ENCODE data around the gene CLEC1B. TPM values are rescaled to one million over a fixed set of nuclear protein-coding genes. Genes with fewer than 3 reads are reported as not detected.
"Not testable (repeated sequence)": the region's sequence is repeated elsewhere in the genome, so short reads cannot be mapped to it uniquely, and the experiment has no call there.

The CLEC1B gene
- total RNA-seq, 1 experiment from 2014 or later, result not detected

DNA sequence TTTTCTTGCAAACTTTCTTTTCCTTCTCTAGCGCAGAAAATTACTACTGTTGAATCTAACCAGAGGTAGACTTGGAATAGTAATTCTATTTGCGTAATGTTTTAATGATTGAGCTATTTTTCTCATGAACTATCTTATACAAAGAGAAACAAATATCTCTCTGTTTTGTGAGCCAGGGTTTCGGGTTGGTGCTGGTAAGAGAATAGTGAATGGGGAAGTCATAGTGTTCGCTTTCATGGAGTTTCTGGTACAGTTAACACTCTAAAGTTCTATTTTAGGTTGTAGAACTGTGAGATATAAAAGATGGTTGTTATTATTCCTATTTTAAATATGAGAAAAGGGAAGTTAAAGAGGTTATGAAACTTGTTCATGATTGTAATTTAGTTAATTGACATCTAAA, 6.6 kb downstream of the CLEC1B start:
- Mint-ChIP-seq H3K27ac (ENCODE audit: unreplicated experiment) (no peak overlapping the region), H3K36me3 (ENCODE audit: insufficient read depth, unreplicated experiment) (no peaks in the 10 kb centered on the region), H3K9me3 (ENCODE audit: low read depth, unreplicated experiment) (no peaks in the 10 kb centered on the region), H3K27me3 (ENCODE audit: unreplicated experiment) (peaks cover 50% of the 10 kb centered on the region), H3K4me1 (ENCODE audit: low read depth, unreplicated experiment) (no peaks in the 10 kb centered on the region), H3K4me3 (ENCODE audit: low read depth, unreplicated experiment) (no peak overlapping the region)
- DNase-seq, result no peak
- intact Hi-C loops (cut with micrococcal nuclease; ENCODE audit: unreplicated experiment), result no loop called here
- BruUV-seq (replicated peaks), result no TSS peak
- CTCF ChIA-PET, result no interaction called here
- TF ChIP-seq, protein P1, sequence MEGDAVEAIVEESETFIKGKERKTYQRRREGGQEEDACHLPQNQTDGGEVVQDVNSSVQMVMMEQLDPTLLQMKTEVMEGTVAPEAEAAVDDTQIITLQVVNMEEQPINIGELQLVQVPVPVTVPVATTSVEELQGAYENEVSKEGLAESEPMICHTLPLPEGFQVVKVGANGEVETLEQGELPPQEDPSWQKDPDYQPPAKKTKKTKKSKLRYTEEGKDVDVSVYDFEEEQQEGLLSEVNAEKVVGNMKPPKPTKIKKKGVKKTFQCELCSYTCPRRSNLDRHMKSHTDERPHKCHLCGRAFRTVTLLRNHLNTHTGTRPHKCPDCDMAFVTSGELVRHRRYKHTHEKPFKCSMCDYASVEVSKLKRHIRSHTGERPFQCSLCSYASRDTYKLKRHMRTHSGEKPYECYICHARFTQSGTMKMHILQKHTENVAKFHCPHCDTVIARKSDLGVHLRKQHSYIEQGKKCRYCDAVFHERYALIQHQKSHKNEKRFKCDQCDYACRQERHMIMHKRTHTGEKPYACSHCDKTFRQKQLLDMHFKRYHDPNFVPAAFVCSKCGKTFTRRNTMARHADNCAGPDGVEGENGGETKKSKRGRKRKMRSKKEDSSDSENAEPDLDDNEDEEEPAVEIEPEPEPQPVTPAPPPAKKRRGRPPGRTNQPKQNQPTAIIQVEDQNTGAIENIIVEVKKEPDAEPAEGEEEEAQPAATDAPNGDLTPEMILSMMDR (IDR thresholded peaks at IDR 0.05; ENCODE audit: unreplicated experiment), result no peak

DNA sequence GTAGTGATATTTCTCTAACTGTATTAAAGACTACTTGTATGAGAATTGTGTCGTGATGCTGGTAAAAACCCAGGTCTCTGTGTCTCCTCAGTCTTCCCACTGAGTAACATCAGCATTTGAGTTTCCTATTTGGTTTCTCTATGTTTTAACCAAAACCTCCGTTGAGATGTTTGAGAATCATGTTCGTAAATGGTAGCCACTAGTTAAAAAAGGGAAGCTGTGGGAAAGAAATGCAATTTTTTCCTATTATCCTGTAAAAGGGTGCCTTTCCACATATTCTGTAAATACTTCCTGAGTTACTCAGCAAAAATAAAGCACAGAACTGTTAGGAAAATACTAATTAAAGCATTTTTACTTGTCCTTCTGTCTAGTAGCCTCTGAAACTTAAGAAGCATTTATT, 7.0 kb downstream of the CLEC1B start:
- Mint-ChIP-seq H3K27me3 (ENCODE audit: unreplicated experiment) (peaks cover 50% of the 10 kb centered on the region), H3K36me3 (ENCODE audit: insufficient read depth, unreplicated experiment) (no peaks in the 10 kb centered on the region), H3K27ac (ENCODE audit: unreplicated experiment) (no peak overlapping the region), H3K4me1 (ENCODE audit: low read depth, unreplicated experiment) (no peaks in the 10 kb centered on the region), H3K4me3 (ENCODE audit: low read depth, unreplicated experiment) (no peak overlapping the region), H3K9me3 (ENCODE audit: low read depth, unreplicated experiment) (no peaks in the 10 kb centered on the region)
- CTCF ChIA-PET, result no interaction called here
- no peak for DNase-seq
- intact Hi-C loops (cut with micrococcal nuclease; ENCODE audit: unreplicated experiment), result no loop called here
- BruUV-seq (replicated peaks), result no TSS peak
- TF ChIP-seq, protein P1 (IDR thresholded peaks at IDR 0.05; ENCODE audit: unreplicated experiment), result no peak

DNA sequence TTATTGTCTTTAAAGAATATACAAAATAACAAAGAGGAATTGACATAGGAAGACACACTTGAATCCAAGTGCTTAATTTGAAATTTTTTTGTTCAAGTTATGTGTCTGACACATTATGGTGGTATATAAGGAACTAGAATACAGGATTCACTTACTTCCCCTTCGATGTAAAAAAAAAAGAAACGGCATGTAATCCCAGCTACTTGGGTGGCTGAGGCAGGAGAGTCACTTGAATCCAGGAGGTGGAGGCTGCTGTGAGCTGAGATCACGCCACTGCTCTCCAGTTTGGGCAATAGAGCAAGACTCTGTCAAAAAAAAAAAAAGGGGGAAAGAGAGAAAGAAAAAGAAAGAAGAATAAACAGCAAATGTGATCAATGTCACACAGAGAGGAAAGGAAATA, 18.8 kb downstream of the CLEC1B start:
- no peak overlapping the region for H3K4me3 Mint-ChIP-seq (ENCODE audit: low read depth, unreplicated experiment)
- intact Hi-C loops (cut with micrococcal nuclease; ENCODE audit: unreplicated experiment), result no loop called here
- H3K36me3 Mint-ChIP-seq (ENCODE audit: insufficient read depth, unreplicated experiment), result no peaks in the 10 kb centered on the region
- peaks cover 19% of the 10 kb centered on the region for H3K27me3 Mint-ChIP-seq (ENCODE audit: unreplicated experiment)
- CTCF ChIA-PET, result no interaction called here
- no peak for DNase-seq
- BruUV-seq (replicated peaks), result no TSS peak
- no peaks in the 10 kb centered on the region for H3K4me1 Mint-ChIP-seq (ENCODE audit: low read depth, unreplicated experiment)
- TF ChIP-seq, protein P1 (IDR thresholded peaks at IDR 0.05; ENCODE audit: unreplicated experiment), result no peak
- H3K9me3 Mint-ChIP-seq (ENCODE audit: low read depth, unreplicated experiment), result no peaks in the 10 kb centered on the region
- H3K27ac Mint-ChIP-seq (ENCODE audit: unreplicated experiment), result no peak overlapping the region

DNA sequence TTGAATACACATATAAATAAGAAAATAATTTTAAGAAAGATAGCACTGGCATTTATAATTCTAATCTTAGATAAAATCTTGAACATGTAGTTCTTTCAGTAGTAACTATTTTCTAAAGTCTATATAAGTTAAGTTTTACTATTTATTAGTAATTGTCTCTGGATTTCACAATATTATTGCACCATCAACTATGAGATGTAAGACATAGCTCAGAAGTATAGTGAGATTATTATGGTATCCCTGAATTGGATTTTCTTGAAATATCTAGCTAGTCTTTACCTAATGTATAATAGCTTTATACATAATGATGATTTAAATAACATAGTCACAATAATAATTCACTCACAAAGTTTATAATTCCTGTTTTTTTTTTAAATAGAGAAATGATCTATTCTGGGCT, 21.0 kb downstream of the CLEC1B start:
- TF ChIP-seq, protein P1 (IDR thresholded peaks at IDR 0.05; ENCODE audit: unreplicated experiment), result no peak
- H3K4me3 Mint-ChIP-seq (ENCODE audit: low read depth, unreplicated experiment), result no peak overlapping the region
- no peaks in the 10 kb centered on the region for H3K4me1 Mint-ChIP-seq (ENCODE audit: low read depth, unreplicated experiment)
- no peaks in the 10 kb centered on the region for H3K9me3 Mint-ChIP-seq (ENCODE audit: low read depth, unreplicated experiment)
- peaks cover 41% of the 10 kb centered on the region for H3K27me3 Mint-ChIP-seq (ENCODE audit: unreplicated experiment)
- no peak for DNase-seq
- CTCF ChIA-PET, result no interaction called here
- no peak overlapping the region for H3K27ac Mint-ChIP-seq (ENCODE audit: unreplicated experiment)
- no peaks in the 10 kb centered on the region for H3K36me3 Mint-ChIP-seq (ENCODE audit: insufficient read depth, unreplicated experiment)
- no TSS peak for BruUV-seq (replicated peaks)
- intact Hi-C loops (cut with micrococcal nuclease; ENCODE audit: unreplicated experiment), result no loop called here

DNA sequence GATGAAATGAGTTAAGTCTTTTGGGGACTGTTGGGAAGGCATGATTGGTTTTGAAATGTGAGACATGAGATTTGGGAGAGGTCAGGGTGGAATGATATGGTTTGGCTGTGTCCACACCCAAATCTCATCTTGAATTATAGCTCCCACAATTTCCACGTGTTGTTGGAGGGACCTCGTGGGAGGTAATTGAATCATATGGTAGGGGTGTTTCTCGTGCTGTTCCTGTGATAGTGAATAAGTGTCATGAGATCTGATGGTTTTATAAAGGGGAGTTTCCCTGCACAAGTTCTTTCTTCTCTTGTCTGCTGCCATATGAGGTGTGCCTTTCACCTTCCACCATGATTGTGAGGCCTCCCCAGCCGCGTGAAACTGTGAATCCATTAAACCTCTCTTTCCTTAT, 22.3 kb downstream of the CLEC1B start:
- H3K4me3 Mint-ChIP-seq (ENCODE audit: low read depth, unreplicated experiment); H3K4me1 Mint-ChIP-seq (ENCODE audit: low read depth, unreplicated experiment); H3K27ac Mint-ChIP-seq (ENCODE audit: unreplicated experiment); CTCF ChIA-PET; intact Hi-C loops (cut with micrococcal nuclease; ENCODE audit: unreplicated experiment); BruUV-seq (replicated peaks); DNase-seq; H3K9me3 Mint-ChIP-seq (ENCODE audit: low read depth, unreplicated experiment); H3K36me3 Mint-ChIP-seq (ENCODE audit: insufficient read depth, unreplicated experiment): not testable (repeated sequence)
- peaks cover 44% of the 10 kb centered on the region for H3K27me3 Mint-ChIP-seq (ENCODE audit: unreplicated experiment)
